ENCODE data around the gene CYP2W1.

Gene CYP2W1

DNA sequence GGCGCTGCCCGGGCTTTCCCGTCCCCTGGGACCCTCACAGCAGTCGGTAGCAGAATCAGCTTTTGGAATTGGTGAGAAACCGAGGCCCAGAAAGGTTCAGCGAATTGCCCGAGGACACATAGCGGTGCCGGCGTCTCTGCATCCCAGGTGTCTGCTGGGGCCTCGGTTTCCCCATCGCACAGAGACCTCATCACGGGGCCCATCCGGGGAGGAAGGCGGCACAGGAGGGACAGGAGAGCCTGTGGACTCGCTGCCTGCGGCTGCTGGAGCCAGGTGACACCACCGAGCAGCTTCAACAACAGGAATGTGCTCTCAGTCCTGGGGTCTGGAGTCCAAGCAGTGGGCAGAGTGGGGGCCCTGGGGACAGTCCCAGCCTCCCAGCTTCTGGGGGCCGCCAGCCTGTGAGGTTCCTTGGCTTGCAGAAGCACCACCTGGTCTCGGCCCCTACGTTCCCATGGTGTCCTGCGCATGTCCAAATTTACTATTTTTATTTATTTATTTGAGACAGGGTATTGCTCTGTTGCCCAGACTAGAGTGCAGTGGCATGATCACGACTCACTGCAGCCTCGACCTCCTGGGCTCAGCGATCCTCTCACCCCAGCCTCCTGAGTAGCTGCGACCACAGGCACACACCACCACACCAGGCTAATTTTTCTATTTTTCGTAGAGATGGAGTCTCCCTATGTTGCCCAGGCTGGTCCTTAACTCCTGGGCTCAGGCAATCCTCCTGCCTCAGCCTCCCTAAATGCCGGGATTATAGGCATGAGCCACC, 7.1 kb upstream of the CYP2W1 start:
- Histone ChIP-seq H3K9ac (ENCODE audit: low read length) (peak overlapping the region; percentile 3), H3K36me3 (ENCODE audit: control insufficient read depth, insufficient read depth, low read length) (peaks cover 14% of the 10 kb centered on the region), H3K4me1 (ENCODE audit: control insufficient read depth, insufficient read depth, low read length) (peaks cover 2% of the 10 kb centered on the region), H3K27me3 (ENCODE audit: control insufficient read depth, insufficient read depth, low read length) (no peaks in the 10 kb centered on the region), H3K4me3 (ENCODE audit: low read length) (peak overlapping the region; percentile 72), H3K27ac (ENCODE audit: low read depth, low read length) (no peak overlapping the region)

DNA sequence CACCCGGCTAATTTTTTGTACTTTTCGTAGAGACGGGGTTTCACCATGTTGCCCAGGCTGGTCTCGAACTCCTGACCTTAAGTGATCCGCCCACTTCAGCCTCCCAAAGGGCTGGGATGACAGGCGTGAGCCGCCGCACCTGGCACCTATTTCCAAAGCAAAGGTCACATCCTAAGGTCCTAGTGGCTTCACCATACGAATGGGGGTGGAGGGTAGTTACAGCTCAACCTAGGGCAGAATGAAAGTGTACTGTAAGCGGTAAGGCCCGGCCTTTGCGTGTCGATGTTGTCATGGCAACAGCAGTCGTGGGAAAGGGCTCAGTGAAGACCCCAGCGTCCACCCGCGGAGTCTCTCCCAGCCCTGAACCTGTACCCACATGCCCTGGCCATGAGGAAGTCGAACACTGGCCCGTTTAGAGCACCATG, 6.1 kb upstream of the CYP2W1 start:
- H3K9ac ChIP-seq (ENCODE audit: low read length), result no peak overlapping the region
- peaks cover 2% of the 10 kb centered on the region for H3K4me1 ChIP-seq (ENCODE audit: control insufficient read depth, insufficient read depth, low read length)

DNA sequence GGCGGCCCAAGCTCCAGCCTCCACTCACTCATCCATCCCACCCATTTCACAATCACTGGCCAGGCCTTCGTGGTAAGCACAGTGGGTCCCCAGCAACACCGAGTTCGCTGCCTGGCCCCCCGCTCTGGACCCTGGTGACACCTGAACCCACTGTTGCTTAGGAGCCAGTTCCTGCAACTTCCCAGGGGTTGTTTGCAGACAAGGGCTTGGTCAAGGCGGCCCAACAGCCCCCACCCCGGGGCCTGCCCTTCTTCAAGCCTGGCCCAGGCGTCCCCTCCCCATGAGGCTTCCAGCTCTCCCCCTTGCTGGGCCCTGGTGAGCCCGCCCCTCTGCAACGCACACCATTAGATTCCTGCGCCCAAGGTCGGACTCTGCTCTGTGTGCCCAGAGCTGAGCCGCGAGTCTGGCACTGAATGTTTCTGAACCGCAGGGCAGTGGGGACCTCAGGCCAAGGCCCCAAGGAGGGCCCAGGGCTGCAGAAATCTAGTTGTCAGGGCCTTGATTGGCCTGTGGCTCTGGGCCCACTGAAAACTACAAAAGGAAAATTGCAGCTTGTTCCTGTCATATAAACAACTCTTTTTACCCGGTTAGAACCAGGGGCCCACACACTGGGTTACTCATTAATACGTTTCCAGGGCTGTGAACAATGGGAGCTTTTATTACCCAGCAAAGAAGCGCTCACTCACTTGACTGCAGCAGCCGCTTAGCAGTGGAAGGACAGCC, 5.5 kb upstream of the CYP2W1 start:
- Histone ChIP-seq H3K4me3 (ENCODE audit: low read length) (peak overlapping the region; percentile 9), H3K4me1 (ENCODE audit: control insufficient read depth, insufficient read depth, low read length) (peaks cover 2% of the 10 kb centered on the region), H3K27ac (ENCODE audit: low read depth, low read length) (peak overlapping the region; percentile 45), H3K9ac (ENCODE audit: low read length) (no peak overlapping the region), H3K36me3 (ENCODE audit: control insufficient read depth, insufficient read depth, low read length) (peaks cover 3% of the 10 kb centered on the region), H3K27me3 (ENCODE audit: control insufficient read depth, insufficient read depth, low read length) (no peaks in the 10 kb centered on the region)

More for the DNA sequence above, 6.1 kb upstream of the CYP2W1 start:
- Histone ChIP-seq H3K27ac (ENCODE audit: low read depth, low read length) (peak overlapping the region; percentile 45), H3K27me3 (ENCODE audit: control insufficient read depth, insufficient read depth, low read length) (no peaks in the 10 kb centered on the region), H3K36me3 (ENCODE audit: control insufficient read depth, insufficient read depth, low read length) (peaks cover 9% of the 10 kb centered on the region), H3K4me3 (ENCODE audit: low read length) (peak overlapping the region; percentile 9)

DNA sequence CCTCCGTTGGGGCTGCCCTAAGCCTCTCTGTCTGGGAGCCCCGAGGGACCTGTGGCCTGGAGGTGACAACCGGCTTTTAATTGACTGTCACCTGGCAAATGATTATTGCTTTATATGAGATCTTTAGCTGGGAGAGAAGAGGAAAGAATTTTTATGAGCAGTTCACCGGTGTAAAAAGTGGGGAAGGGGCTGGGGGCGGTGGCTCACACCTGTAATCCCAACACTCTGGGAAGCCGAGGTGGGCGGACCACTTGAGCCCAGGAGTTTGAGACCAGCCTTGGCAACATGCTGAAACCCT, 5.0 kb upstream of the CYP2W1 start:
- no peaks in the 10 kb centered on the region for H3K27me3 ChIP-seq (ENCODE audit: control insufficient read depth, insufficient read depth, low read length)
- peaks cover 2% of the 10 kb centered on the region for H3K4me1 ChIP-seq (ENCODE audit: control insufficient read depth, insufficient read depth, low read length)
- H3K36me3 ChIP-seq (ENCODE audit: control insufficient read depth, insufficient read depth, low read length), result no peaks in the 10 kb centered on the region
- no peak overlapping the region for H3K9ac ChIP-seq (ENCODE audit: low read length)
- no peak overlapping the region for H3K27ac ChIP-seq (ENCODE audit: low read depth, low read length)
- H3K4me3 ChIP-seq (ENCODE audit: low read length), result no peak overlapping the region

DNA sequence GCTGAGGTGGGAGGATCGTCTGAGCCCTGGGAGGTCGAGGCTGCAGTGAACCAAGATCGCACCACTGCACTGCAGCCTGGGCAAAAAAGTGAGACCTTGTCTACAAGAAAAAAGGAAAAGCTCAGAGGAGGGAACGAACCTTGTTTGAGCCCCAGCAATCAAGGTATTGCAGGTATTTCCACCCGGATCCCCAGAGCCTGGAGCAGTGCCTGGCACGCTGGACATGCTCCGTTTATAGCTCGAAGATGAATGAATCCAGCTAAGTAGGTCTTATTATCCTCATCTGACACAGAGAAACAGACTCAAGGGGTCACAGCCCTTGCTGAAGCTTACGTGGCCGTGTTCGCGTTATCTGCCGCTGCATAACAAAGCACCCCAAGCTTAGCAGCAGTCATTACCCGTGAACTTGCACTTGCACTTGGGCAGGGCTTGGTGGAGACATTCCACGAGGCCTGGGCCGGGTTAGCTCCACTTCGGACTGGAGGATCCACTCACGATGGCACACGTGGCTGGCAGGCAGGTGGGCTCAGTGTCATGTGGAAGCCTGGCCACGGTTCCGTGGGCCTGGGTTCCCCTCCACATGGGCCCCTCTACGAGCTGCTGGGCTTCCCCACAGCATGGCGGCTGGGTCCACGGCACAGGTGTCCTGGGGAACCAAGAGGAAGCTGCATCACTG, 4.4 kb upstream of the CYP2W1 start:
- Histone ChIP-seq H3K36me3 (ENCODE audit: control insufficient read depth, insufficient read depth, low read length) (no peaks in the 10 kb centered on the region), H3K27me3 (ENCODE audit: control insufficient read depth, insufficient read depth, low read length) (no peaks in the 10 kb centered on the region), H3K27ac (ENCODE audit: low read depth, low read length) (no peak overlapping the region), H3K4me3 (ENCODE audit: low read length) (no peak overlapping the region), H3K4me1 (ENCODE audit: control insufficient read depth, insufficient read depth, low read length) (peaks cover 2% of the 10 kb centered on the region), H3K9ac (ENCODE audit: low read length) (no peak overlapping the region)

DNA sequence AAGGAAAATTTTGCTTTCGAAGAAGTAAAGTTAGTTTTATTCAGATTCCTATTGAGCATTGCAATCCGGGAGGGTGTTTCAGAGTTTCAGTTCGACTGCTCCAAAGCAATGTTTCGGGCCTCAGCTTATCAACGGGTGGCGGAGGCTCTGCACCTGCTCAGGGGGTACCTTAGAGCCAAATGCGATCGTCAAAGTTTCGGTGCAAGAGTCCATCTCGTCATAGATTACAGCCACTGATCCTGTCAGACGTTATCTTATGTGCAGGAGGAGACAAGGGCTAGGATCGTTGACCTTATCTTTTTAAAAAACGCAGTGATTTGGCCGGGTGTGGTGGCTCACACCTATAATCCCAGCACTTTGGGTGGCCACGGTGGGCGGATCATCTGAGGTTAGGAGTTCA, 3.8 kb upstream of the CYP2W1 start:
- Histone ChIP-seq H3K9ac (ENCODE audit: low read length) (no peak overlapping the region), H3K4me3 (ENCODE audit: low read length) (no peak overlapping the region), H3K4me1 (ENCODE audit: control insufficient read depth, insufficient read depth, low read length) (peaks cover 2% of the 10 kb centered on the region), H3K27me3 (ENCODE audit: control insufficient read depth, insufficient read depth, low read length) (peaks cover 4% of the 10 kb centered on the region), H3K27ac (ENCODE audit: low read depth, low read length) (no peak overlapping the region), H3K36me3 (ENCODE audit: control insufficient read depth, insufficient read depth, low read length) (no peaks in the 10 kb centered on the region)

DNA sequence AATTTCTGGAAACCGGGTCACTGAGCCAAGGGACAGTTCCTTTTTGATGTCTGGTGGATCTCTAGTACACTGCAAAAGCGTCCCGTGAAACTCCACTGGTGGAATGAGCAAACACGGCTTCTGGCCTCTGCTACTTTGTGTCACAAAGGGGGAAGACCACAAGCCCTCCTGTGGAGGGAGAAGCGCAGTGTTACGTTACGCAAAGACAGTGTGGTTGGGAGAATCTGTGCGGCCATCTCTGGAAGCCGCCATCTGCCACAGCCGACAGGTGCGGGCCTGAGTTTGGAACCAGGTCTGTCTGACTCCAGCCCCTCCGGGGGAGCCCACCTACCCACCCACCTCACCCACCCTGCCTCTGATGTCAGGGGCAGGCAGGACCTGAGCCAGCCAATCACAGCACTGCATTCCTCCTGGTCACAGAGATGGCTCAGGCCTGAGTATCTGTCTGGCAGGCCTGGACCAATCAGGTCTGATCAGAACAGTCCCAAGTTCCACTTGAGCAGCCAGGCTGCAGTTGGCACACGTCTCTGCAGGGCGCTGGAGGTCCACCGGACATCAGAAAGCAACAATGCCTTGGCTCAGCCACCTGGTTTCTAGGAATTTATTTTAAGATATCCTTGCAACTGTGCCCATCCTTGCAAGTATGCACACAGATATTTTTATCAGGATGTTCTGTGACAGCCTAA, 3.0 kb upstream of the CYP2W1 start:
- H3K36me3 ChIP-seq (ENCODE audit: control insufficient read depth, insufficient read depth, low read length), result no peaks in the 10 kb centered on the region
- no peak overlapping the region for H3K27ac ChIP-seq (ENCODE audit: low read depth, low read length)
- H3K4me1 ChIP-seq (ENCODE audit: control insufficient read depth, insufficient read depth, low read length), result peaks cover 2% of the 10 kb centered on the region
- peaks cover 4% of the 10 kb centered on the region for H3K27me3 ChIP-seq (ENCODE audit: control insufficient read depth, insufficient read depth, low read length)
- H3K4me3 ChIP-seq (ENCODE audit: low read length), result no peak overlapping the region
- H3K9ac ChIP-seq (ENCODE audit: low read length), result no peak overlapping the region

DNA sequence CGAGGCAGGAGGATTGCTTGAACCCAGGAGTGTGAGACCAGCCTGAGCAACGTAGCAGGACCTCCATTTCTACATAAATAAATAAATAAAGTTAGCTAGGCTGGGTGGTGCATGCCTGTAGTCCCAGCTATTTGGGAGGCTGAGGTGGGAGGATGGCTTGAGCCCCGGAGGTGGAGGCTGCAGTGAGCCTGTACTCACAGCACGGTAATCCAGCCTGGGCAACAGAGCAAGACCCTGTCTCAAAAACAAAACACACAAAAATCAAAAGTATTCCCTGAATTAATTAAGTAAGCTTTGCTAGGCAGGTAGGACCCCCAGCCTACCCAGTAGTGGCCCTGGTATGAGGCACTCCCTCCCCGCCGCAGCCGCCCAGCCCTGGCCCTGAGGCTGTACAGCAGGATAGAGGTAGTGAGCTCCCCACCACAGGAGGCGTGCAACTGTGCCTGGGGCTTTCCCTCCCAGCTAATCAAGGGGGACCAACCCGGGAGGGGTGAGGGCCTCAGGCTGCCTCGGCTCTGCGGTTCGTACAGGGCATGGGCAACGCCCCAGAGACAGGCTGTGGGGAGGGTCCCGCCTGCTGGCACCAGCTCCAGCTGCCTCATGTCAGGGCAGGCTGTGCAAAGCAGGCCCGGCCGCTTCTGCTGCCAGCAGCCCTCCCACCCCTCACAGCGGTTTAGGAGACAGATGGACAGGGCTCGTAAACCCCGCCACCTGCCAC, 1.0 kb upstream of the CYP2W1 start:
- Histone ChIP-seq H3K4me1 (ENCODE audit: control insufficient read depth, insufficient read depth, low read length) (peaks cover 1% of the 10 kb centered on the region), H3K9ac (ENCODE audit: low read length) (no peak overlapping the region), H3K27ac (ENCODE audit: low read depth, low read length) (no peak overlapping the region), H3K36me3 (ENCODE audit: control insufficient read depth, insufficient read depth, low read length) (no peaks in the 10 kb centered on the region), H3K4me3 (ENCODE audit: low read length) (no peak overlapping the region), H3K27me3 (ENCODE audit: control insufficient read depth, insufficient read depth, low read length) (peaks cover 4% of the 10 kb centered on the region)

DNA sequence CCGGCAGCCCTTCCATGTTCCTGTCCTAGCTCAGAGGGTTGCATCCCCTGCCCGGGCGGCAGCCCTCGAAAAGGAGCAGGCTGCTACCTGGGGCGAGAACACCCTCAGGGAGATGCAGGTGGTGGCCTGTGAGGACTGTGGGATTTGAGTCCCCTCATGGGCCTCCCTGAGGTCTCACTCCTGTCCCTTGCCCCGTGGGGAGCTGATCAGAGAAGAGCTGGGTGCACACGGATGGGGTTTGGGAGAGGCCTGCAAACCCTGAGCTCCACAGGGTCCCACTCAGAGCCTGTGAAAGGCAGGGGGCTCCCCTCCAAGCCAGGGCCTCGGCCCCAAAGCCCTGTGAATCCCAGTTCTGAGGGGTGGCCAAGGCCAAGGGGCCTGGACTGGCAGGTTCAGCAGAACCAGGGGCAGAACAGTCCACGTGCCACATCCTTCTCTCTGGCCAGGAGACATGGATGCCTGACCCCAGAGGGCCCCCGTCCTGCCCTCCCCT, 424 bp upstream of the CYP2W1 start:
- Histone ChIP-seq H3K27ac (ENCODE audit: low read depth, low read length) (no peak overlapping the region), H3K36me3 (ENCODE audit: control insufficient read depth, insufficient read depth, low read length) (no peaks in the 10 kb centered on the region), H3K9ac (ENCODE audit: low read length) (no peak overlapping the region), H3K4me1 (ENCODE audit: control insufficient read depth, insufficient read depth, low read length) (no peaks in the 10 kb centered on the region), H3K27me3 (ENCODE audit: control insufficient read depth, insufficient read depth, low read length) (peaks cover 4% of the 10 kb centered on the region), H3K4me3 (ENCODE audit: low read length) (no peak overlapping the region)

DNA sequence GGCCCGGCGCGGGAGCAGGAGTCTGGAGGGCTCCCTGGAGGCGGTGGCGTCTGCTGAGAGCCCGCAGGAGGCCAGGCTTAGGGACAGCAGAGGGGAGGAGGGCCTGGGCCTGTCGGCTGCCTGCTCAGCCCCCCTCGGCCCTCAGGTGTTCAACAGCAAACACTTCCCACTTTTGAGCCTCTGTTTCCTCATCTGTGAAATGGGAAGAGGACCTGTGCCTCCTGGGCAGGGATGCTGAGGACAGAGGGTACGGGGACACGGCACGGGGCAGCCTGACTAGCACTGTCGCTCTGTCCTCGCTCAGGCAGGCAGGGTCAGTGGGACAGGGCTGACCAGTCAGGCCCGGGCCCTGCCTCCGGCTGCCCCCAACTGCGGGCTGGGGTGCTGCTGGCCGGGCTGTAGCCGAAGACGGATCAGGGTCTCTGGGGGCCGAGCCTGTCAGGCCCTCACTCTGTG, 663 bp downstream of the CYP2W1 start:
- Histone ChIP-seq H3K27me3 (ENCODE audit: control insufficient read depth, insufficient read depth, low read length) (peaks cover 4% of the 10 kb centered on the region), H3K27ac (ENCODE audit: low read depth, low read length) (no peak overlapping the region), H3K9ac (ENCODE audit: low read length) (no peak overlapping the region), H3K4me1 (ENCODE audit: control insufficient read depth, insufficient read depth, low read length) (no peaks in the 10 kb centered on the region), H3K36me3 (ENCODE audit: control insufficient read depth, insufficient read depth, low read length) (no peaks in the 10 kb centered on the region), H3K4me3 (ENCODE audit: low read length) (no peak overlapping the region)

DNA sequence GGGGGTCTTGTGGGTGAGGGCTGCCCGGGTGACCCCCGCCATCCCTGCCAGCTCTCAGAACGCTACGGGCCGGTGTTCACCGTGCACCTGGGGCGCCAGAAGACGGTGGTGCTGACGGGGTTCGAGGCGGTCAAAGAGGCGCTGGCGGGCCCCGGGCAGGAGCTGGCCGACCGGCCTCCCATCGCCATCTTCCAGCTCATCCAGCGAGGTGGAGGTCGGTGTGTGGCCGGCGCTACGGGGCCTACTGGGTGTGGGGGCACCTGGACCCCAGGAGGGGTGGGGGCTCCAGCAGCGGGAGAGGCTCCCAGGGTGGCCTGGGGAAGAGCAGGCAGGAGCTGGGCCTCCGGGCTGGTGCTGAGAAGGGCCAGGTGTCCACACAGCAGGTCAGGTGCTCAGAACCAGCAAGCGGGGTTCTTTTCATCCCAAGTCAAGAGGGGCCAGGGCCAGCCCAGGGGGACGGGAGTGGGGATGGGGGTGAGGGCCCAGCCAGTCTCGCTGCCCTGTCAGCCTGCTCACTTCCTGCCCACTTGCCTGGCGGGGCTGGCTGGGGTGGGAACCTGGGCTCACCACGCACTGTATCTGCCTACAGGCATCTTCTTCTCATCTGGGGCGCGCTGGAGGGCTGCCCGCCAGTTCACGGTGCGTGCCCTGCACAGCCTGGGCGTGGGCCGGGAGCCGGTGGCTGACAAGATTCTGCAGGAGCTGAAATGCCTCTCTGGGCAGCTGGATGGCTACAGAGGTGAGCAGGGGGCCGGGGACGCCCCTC, 1.6 kb downstream of the CYP2W1 start:
- Histone ChIP-seq H3K27me3 (ENCODE audit: control insufficient read depth, insufficient read depth, low read length) (peaks cover 4% of the 10 kb centered on the region), H3K36me3 (ENCODE audit: control insufficient read depth, insufficient read depth, low read length) (no peaks in the 10 kb centered on the region), H3K4me1 (ENCODE audit: control insufficient read depth, insufficient read depth, low read length) (no peaks in the 10 kb centered on the region), H3K4me3 (ENCODE audit: low read length) (no peak overlapping the region), H3K9ac (ENCODE audit: low read length) (no peak overlapping the region), H3K27ac (ENCODE audit: low read depth, low read length) (no peak overlapping the region)
